Gastrocnemius medialis (tissue), 4 donors: ENCODE data around the gene RAB43.

Source experiments
- CTCF ChIP-seq, 5 experiments: fragments of 450-650 bp in 3 of 5; fragments of 200-600 bp in 2 of 5; sonication (generic) in 2 of 5; IDR thresholded peaks in 4 of 5; conservative IDR thresholded peaks in 1 of 5; 1 replicate in 4 of 5; 2 replicates in 1 of 5; pipeline ENCODE4 v1.5.1; 2016 to 2019; ENCODE audit warnings: antibody characterized with exemption in 5 of 5, mild to moderate bottlenecking in 3 of 5, moderate library complexity in 3 of 5
- POLR2A ChIP-seq, 2 donors: fragments of 450-650 bp; IDR thresholded peaks; one replicate each; pipeline ENCODE4 v1.6.1; 2017; ENCODE audit warnings: antibody characterized with exemption in 2 of 2, mild to moderate bottlenecking in 2 of 2, moderate library complexity in 2 of 2

- TF ChIP-seq POLR2A (IDR thresholded peaks at IDR 0.05) (no peak), CTCF (IDR thresholded peaks at IDR 0.05 in 4 of 5, conservative IDR thresholded peaks at IDR 0.05 in 1 of 5) (no peak)
Observed at GRCh38 chr3:129070086-129070885, 51.3 kb downstream of the RAB43 start.
